ENCODE measurements around the gene PRSS36.

DNA sequence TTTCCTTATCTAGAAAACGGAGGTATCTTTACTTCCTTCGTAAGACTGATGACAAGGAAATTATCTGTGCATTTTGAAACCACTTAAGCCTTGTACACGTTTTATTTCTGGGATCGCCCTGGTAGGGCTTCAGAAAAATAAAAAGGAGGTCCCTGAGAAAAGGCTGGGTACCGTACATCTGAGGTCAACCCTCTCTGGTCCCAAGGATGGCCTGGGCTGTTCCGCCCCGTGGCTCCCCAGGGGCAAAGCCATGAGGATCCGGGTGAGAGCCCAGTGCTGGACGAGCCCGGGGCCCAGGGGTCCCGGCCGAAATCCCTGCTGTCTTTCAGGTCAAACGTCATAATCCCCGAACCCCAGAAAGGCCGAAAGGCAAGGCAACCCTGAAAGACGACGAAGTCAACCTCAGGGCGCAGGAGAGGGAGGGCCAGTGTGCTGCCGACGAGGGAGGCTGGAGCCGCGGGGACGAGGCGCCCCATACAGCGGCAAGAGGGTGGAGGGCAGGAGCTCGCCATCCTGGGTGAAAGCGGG, 29.4 kb upstream of the PRSS36 start:
- TF ChIP-seq POLR2AphosphoS5 (IDR thresholded peaks at IDR 0.05; ENCODE audit: low read depth, low read length) (no peak), SIN3A (IDR thresholded peaks at IDR 0.05; ENCODE audit: borderline replicate concordance, insufficient read depth, low read length) (no peak), TAF1 (IDR thresholded peaks at IDR 0.05; ENCODE audit: borderline replicate concordance, insufficient read depth, low read length) (no peak)

Data from PFSK-1 (cell line).